Thymus (tissue), 14 donors: ENCODE results near the gene ZNF599. TPM values are rescaled to one million over a fixed set of nuclear protein-coding genes. Genes with fewer than 3 reads are reported as not detected.
"Not testable (repeated sequence)": the region's sequence is repeated elsewhere in the genome, so short reads cannot be mapped to it uniquely, and the experiment has no call there.

ENCODE experiments used
- DNase-seq, 9 donors: peaks; one replicate each; pipeline ENCODE4 v3.0.0-alpha.2; 2013; ENCODE audit warnings: low spot score in 9 of 9, low read depth in 6 of 9, missing footprints in 1 of 9
- H3K27ac ChIP-seq, 2 donors: one replicate each; pipeline ENCODE4 v1.5.1; 2013; ENCODE audit warnings: control low read depth in 1 of 2, low read depth in 1 of 2, low read length in 1 of 2, mild to moderate bottlenecking in 1 of 2, moderate library complexity in 1 of 2
- H3K27me3 ChIP-seq, 2 donors: one replicate each; pipeline ENCODE4 v1.5.1; 2013; ENCODE audit warnings: low read length in 1 of 2; ENCODE audit not compliant: control insufficient read depth in 2 of 2, insufficient read depth in 1 of 2
- H3K36me3 ChIP-seq, 2 donors: one replicate each; pipeline ENCODE4 v1.5.1; 2013; ENCODE audit warnings: low read length in 1 of 2, mild to moderate bottlenecking in 1 of 2, moderate library complexity in 1 of 2; ENCODE audit not compliant: control insufficient read depth in 2 of 2, insufficient read depth in 2 of 2
- H3K4me1 ChIP-seq, 2 donors: one replicate each; pipeline ENCODE4 v1.5.1; 2013; ENCODE audit warnings: low read length in 2 of 2; ENCODE audit not compliant: control insufficient read depth in 2 of 2, insufficient read depth in 2 of 2
- H3K4me3 ChIP-seq, 2 donors: one replicate each; pipeline ENCODE4 v1.5.1; 2013; ENCODE audit warnings: low read length in 2 of 2, control low read depth in 1 of 2, mild to moderate bottlenecking in 1 of 2
- H3K9me3 ChIP-seq, 2 donors: one replicate each; pipeline ENCODE4 v1.5.1; 2013; ENCODE audit warnings: low read length in 1 of 2, mild to moderate bottlenecking in 1 of 2; ENCODE audit not compliant: control insufficient read depth in 2 of 2, insufficient read depth in 1 of 2
- WGBS: extraction: QIAGEN DNeasy Blood & Tissue Kit; methylation state at CpG from one replicate; pipeline ENCODE4 v1.1.7; 2013; 5-methylcytosine and 5-hydroxymethylcytosine counted together
- long read RNA-seq, 10 donors: transcript quantifications; one replicate each; lab custom pipeline, GENCODE V29; 2026
- polyA plus RNA-seq: library from polyadenylated mRNA; stranded (reverse); fragments of 200-250 nt; gene quantifications from one replicate; pipeline ENCODE4 v1.2.3, GENCODE V29; 2013
- total RNA-seq: library from RNA; stranded (reverse); fragments of 120-200 nt; gene quantifications from one replicate; pipeline ENCODE4 v1.2.4, GENCODE V29; 2013
- donor health status: healthy.

The ZNF599 gene
- 7.7 TPM for total RNA-seq
- polyA plus RNA-seq, result 9.5 TPM
- long read RNA-seq, donor 1, partial matches to known transcripts, result 0 of 2 reads
- long read RNA-seq, donor 1, other reads (novel, unspliced or antisense), result 0 of 2 reads
- long read RNA-seq, donor 2, partial matches to known transcripts, result 0 of 5 reads
- long read RNA-seq, donor 2, other reads (novel, unspliced or antisense), result 0 of 5 reads
- long read RNA-seq, donor 3, partial matches to known transcripts, result 0 of 5 reads
- long read RNA-seq, donor 3, other reads (novel, unspliced or antisense), result 0 of 5 reads
- long read RNA-seq, donor 4, partial matches to known transcripts, result 0 of 3 reads
- long read RNA-seq, donor 4, other reads (novel, unspliced or antisense), result 0 of 3 reads
- long read RNA-seq, donor 5, transcript ZNF599-203 (3 exons, 948 nt), result major isoform, 5 of 5 reads
- long read RNA-seq, donor 5, partial matches to known transcripts, result 0 of 5 reads
- long read RNA-seq, donor 5, other reads (novel, unspliced or antisense), result 0 of 5 reads
- long read RNA-seq, donor 6, result 0 reads
- long read RNA-seq, donor 7, partial matches to known transcripts, result 0 of 5 reads
- long read RNA-seq, donor 7, other reads (novel, unspliced or antisense), result 0 of 5 reads
- long read RNA-seq, donor 8, partial matches to known transcripts, result 0 of 1 reads
- long read RNA-seq, donor 8, other reads (novel, unspliced or antisense), result 0 of 1 reads
- long read RNA-seq, donor 9, partial matches to known transcripts, result 0 of 1 reads
- long read RNA-seq, donor 9, other reads (novel, unspliced or antisense), result 0 of 1 reads
- long read RNA-seq, donor 10, partial matches to known transcripts, result 0 of 2 reads
- long read RNA-seq, donor 10, other reads (novel, unspliced or antisense), result 0 of 2 reads

GRCh38 chr19:34772697-34773554, at the start of gene ZNF599:
Gene ZNF599 (minus strand): TSS chr19:34773215. CDS start chr19:34772841, 374 bp downstream.
- Histone ChIP-seq H3K27me3 (peaks cover 0 to 3% of the 10 kb centered on the region in 2 donors), H3K36me3 (peaks cover 2 to 7% of the 10 kb centered on the region in 2 donors), H3K27ac (peak within 1 kb of the TSS; percentile 47 to 55), H3K9me3 (no peaks in the 10 kb centered on the region), H3K4me1 (peaks cover 7 to 10% of the 10 kb centered on the region in 2 donors), H3K4me3 (peak within 1 kb of the TSS; percentile 59 to 79)
- peak; percentile 84 to 96 (median 92) for DNase-seq
- WGBS, result 4% methylated on average over 69 of the region's 69 CpGs

DNA sequence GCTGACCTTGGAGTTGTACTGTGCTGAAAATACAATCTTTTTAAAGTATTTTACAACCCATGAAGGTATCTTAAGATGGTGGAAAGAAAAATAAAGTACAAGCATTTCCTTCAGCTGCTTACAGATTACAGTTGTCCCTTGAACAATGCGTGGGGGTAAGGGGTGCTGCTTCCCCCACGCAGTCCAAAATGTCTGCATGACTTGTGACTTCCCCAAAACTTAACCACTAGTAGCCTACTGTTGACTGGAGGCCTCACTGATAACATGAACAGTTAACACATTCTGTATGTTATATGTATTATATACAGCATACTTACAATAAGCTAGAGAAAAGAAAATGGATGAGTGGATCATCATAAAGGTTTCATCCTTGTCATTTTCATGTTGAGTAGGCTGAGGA, 45.3 kb upstream of the ZNF599 start:
- 79% methylated on average over 2 of the region's 2 CpGs for WGBS
- no peaks in the 10 kb centered on the region for H3K4me1 ChIP-seq
- H3K27me3 ChIP-seq, result no peaks in the 10 kb centered on the region
- H3K36me3 ChIP-seq, result no peaks in the 10 kb centered on the region
- no peak overlapping the region for H3K4me3 ChIP-seq
- H3K27ac ChIP-seq, result no peak overlapping the region
- no peaks in the 10 kb centered on the region for H3K9me3 ChIP-seq
- DNase-seq, result no peak

GRCh38 chr19:34816708-34817107, 43.7 kb upstream of the ZNF599 start:
- Histone ChIP-seq H3K36me3 (no peaks in the 10 kb centered on the region), H3K4me1 (no peaks in the 10 kb centered on the region), H3K9me3 (no peaks in the 10 kb centered on the region), H3K4me3 (no peak overlapping the region), H3K27me3 (no peaks in the 10 kb centered on the region), H3K27ac (no peak overlapping the region)
- no peak for DNase-seq
- WGBS, result 97% methylated on average over 2 of the region's 2 CpGs

DNA sequence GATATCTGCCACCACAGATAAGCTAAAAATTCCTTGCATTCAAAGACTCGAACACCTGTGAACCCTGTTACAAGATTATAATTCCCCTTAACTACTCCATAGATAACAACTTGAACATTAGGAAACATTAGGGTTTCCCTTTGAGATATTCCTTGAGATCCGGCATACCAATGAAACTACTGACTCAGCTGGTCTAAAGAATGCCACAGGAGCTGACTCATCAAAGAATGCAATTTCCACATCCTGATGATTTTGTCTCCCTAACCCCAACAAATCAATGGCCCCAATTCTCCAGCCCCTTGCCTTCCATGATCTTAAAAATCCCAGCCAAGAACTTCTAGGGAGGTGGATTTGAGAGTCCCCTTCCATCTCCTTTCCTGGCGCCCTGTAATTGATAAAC, 35.6 kb upstream of the ZNF599 start:
- Histone ChIP-seq H3K27me3 (no peaks in the 10 kb centered on the region), H3K36me3 (no peaks in the 10 kb centered on the region), H3K4me1 (no peaks in the 10 kb centered on the region), H3K4me3 (no peak overlapping the region), H3K27ac (no peak overlapping the region), H3K9me3 (peaks cover 0 to 1% of the 10 kb centered on the region in 2 donors)
- 97% methylated on average over 3 of the region's 3 CpGs for WGBS
- no peak for DNase-seq

DNA sequence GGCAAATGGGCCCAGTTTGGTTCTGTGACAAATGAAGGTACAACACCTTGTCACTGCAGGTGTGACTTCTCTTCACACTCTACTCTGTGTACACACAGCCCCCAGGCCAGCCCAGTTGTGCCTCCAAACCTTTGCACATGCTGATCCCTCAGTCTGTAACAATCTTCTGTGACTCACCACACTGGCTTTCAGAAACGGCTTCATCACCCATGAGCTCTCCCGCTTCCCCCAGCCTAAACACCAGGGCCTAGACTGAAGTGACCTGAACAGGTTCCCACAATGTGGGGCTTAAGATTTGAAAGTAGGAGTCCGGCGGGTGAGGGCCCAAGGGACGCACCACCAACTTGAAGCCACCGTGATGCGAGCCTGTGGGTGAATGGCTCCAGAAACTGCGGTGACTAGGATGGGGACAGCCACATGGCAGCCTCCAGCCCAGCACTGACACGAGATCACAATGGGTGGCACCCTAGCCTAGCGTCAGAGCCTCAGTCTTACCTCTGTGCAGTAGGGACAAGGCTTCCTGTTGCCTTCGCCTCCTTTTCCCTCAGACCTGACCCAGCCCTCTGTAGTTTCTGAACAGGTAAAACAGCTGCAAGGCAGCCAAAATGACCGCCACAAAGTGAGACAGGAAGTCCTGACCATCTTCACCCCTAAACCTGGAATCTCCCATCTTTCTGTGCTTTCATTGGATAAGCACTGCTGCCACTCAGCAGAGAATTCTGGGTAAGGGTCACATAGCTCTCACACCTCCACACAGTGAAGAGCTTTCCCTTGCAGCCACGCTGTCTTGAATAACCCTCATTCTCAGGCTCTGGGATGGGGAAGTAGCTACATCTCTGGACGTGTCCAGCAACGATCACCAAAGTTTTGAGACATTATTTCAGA, 34.2 kb upstream of the ZNF599 start:
- Histone ChIP-seq H3K27me3 (no peaks in the 10 kb centered on the region), H3K4me1 (no peaks in the 10 kb centered on the region), H3K36me3 (no peaks in the 10 kb centered on the region), H3K9me3 (peaks cover 0 to 1% of the 10 kb centered on the region in 2 donors), H3K4me3 (no peak overlapping the region), H3K27ac (no peak overlapping the region)
- 95% methylated on average over 15 of the region's 15 CpGs for WGBS
- DNase-seq, result no peak

- DNase-seq, result no peak
- Histone ChIP-seq H3K4me1 (no peaks in the 10 kb centered on the region), H3K27ac (no peak overlapping the region), H3K27me3 (no peaks in the 10 kb centered on the region), H3K4me3 (no peak overlapping the region), H3K36me3 (no peaks in the 10 kb centered on the region), H3K9me3 (peaks cover 0 to 1% of the 10 kb centered on the region in 2 donors)
- 96% methylated on average over 4 of the region's 4 CpGs for WGBS
Observed at GRCh38 chr19:34804115-34804514, 31.1 kb upstream of the ZNF599 start.

- H3K36me3 ChIP-seq, H3K4me3 ChIP-seq, H3K27ac ChIP-seq, H3K4me1 ChIP-seq, H3K9me3 ChIP-seq, DNase-seq, H3K27me3 ChIP-seq: not testable (repeated sequence)
- WGBS, result 87% methylated on average over 6 of the region's 6 CpGs
Observed at GRCh38 chr19:34796953-34797352, 23.9 kb upstream of the ZNF599 start.
